ENCODE results near the gene SMG6. TPM values are rescaled to one million over a fixed set of nuclear protein-coding genes. Genes with fewer than 3 reads are reported as not detected.

SMG6 gene
- total RNA-seq, 6 experiments from 2014 or later = 7.4 to 10.4 (median 8.9) TPM

GRCh38 chr17:2124391-2124790 is 179.2 kb downstream of the SMG6 start:
- TF ChIP-seq CTCF (IDR thresholded peaks at IDR 0.05) (no peak), POLR2A (IDR thresholded peaks at IDR 0.05) (no peak)
- ATAC-seq = no peak
- H3K27ac ChIP-seq = peak overlapping the region in 2 of 3 donors; percentile 63 to 80
- no peaks in the 10 kb centered on the region for H3K27me3 ChIP-seq
- DNase-seq = no peak
- H3K9me3 ChIP-seq = no peaks in the 10 kb centered on the region
- 61% methylated on average over 5 of the region's 6 CpGs for WGBS (ENCODE audit: insufficient coverage, low coverage, low lambda C conversion rate, missing lambda C conversion rate)
- H3K4me1 ChIP-seq = peaks cover 0 to 27% (median 3%) of the 10 kb centered on the region in 4 donors
- intact Hi-C loops (cut with DNase I) = no loop called here
- H3K36me3 ChIP-seq = no peaks in the 10 kb centered on the region
- H3K4me3 ChIP-seq = no peak overlapping the region

GRCh38 chr17:2123375-2124251 is 180.0 kb downstream of the SMG6 start:
- no peaks in the 10 kb centered on the region for H3K27me3 ChIP-seq
- H3K27ac ChIP-seq = peak overlapping the region; percentile 46 to 80 (median 63)
- 48% methylated on average over 7 of the region's 7 CpGs for WGBS (ENCODE audit: insufficient coverage, low coverage, low lambda C conversion rate, missing lambda C conversion rate)
- intact Hi-C loops (cut with DNase I) = no loop called here
- ATAC-seq (peak; percentile 35 to 51 (median 44)), DNase-seq (no peak)
- H3K4me1 ChIP-seq = peaks cover 0 to 27% (median 3%) of the 10 kb centered on the region in 4 donors
- no peak for TF ChIP-seq POLR2A (IDR thresholded peaks at IDR 0.05)
- TF ChIP-seq CTCF (IDR thresholded peaks at IDR 0.05) = no peak
- H3K4me3 ChIP-seq = peak overlapping the region in 1 of 3 donors; percentile 24
- no peaks in the 10 kb centered on the region for H3K9me3 ChIP-seq
- H3K36me3 ChIP-seq = no peaks in the 10 kb centered on the region

- Histone ChIP-seq H3K4me1 (peaks cover 0 to 27% (median 3%) of the 10 kb centered on the region in 4 donors), H3K27ac (peak overlapping the region; percentile 46 to 80 (median 63)), H3K36me3 (no peaks in the 10 kb centered on the region), H3K4me3 (peak overlapping the region in 1 of 3 donors; percentile 24), H3K9me3 (no peaks in the 10 kb centered on the region), H3K27me3 (no peaks in the 10 kb centered on the region)
- TF ChIP-seq CTCF (IDR thresholded peaks at IDR 0.05) (peak; percentile 36 to 48 (median 44)), POLR2A (IDR thresholded peaks at IDR 0.05) (no peak)
- WGBS (ENCODE audit: insufficient coverage, low coverage, low lambda C conversion rate, missing lambda C conversion rate) = 4% methylated on average over 8 of the region's 16 CpGs
- intact Hi-C loops (cut with DNase I) = no loop called here
- DNase-seq (peak; percentile 76 to 84 (median 77)), ATAC-seq (peak; percentile 86 to 95 (median 92))
Observed at GRCh38 chr17:2122641-2123302, 180.8 kb downstream of the SMG6 start.

- no peaks in the 10 kb centered on the region for H3K36me3 ChIP-seq
- WGBS (ENCODE audit: insufficient coverage, low coverage, low lambda C conversion rate, missing lambda C conversion rate) = 93% methylated on average over 8 of the region's 8 CpGs
- intact Hi-C loops (cut with DNase I) = no loop called here
- no peak for DNase-seq
- H3K4me1 ChIP-seq = peaks cover 0 to 27% (median 3%) of the 10 kb centered on the region in 4 donors
- no peaks in the 10 kb centered on the region for H3K27me3 ChIP-seq
- TF ChIP-seq POLR2A (IDR thresholded peaks at IDR 0.05) (no peak), CTCF (IDR thresholded peaks at IDR 0.05) (no peak)
- no peak overlapping the region for H3K4me3 ChIP-seq
- H3K27ac ChIP-seq = no peak overlapping the region
- ATAC-seq = no peak
- no peaks in the 10 kb centered on the region for H3K9me3 ChIP-seq
Observed at GRCh38 chr17:2120586-2121335, 182.8 kb downstream of the SMG6 start.
